ENCODE results near the gene GRK3. TPM values are rescaled to one million over a fixed set of nuclear protein-coding genes. Genes with fewer than 3 reads are reported as not detected.

The GRK3 gene
- total RNA-seq, 1 experiment from 2014 or later = 14.6 TPM

- no peak overlapping the region for H2AFZ ChIP-seq (ENCODE audit: low read depth, low read length, poor library complexity, severe bottlenecking)
- no peak overlapping the region for H3K4me2 ChIP-seq (ENCODE audit: low read length)
- H3K27ac ChIP-seq (ENCODE audit: low read depth, low read length) = no peak overlapping the region
- H3K9me3 ChIP-seq (ENCODE audit: control insufficient read depth in 1 of 2, insufficient read depth in 1 of 2, low read depth in 1 of 2, low read length in 2 of 2) = no peaks in the 10 kb centered on the region
- intact Hi-C loops (cut with micrococcal nuclease) = no loop called here
- DNase-seq (ENCODE audit: low read depth, low spot score) = no peak
- RAD21 ChIA-PET (ENCODE audit: low non-redundant PET in 1 of 2, low total read pairs in 2 of 2, uncharacterized antibody in 2 of 2, unreplicated experiment in 2 of 2) = no interaction called here
- no peak overlapping the region for H3K9ac ChIP-seq (ENCODE audit: low read length)
- no TSS peak for BruUV-seq (replicated peaks)
- H3K4me1 ChIP-seq (ENCODE audit: control insufficient read depth in 1 of 2, insufficient read depth in 2 of 2, low read length in 2 of 2) = no peaks in the 10 kb centered on the region
- H3K79me2 ChIP-seq (ENCODE audit: insufficient read depth, low read length) = 0 out of 2 replicates have a peak, but pooled peaks cover 6% of the 10 kb centered on the region
- POLR2A ChIA-PET = no interaction called here
- no peak overlapping the region for H3K4me3 ChIP-seq (replicated peaks in 1 of 2; ENCODE audit: low read depth in 1 of 2, low read length in 2 of 2)
- no peak for ATAC-seq
- H4K20me1 ChIP-seq (ENCODE audit: insufficient read depth) = no peaks in the 10 kb centered on the region
- no peaks in the 10 kb centered on the region for H3K27me3 ChIP-seq (ENCODE audit: insufficient read depth, low read length)
- TF ChIP-seq POLR2A (IDR thresholded peaks at IDR 0.05; ENCODE audit: borderline replicate concordance, extremely low read depth, insufficient read depth, insufficient read length) (no peak), SRF (IDR thresholded peaks at IDR 0.05; ENCODE audit: low read depth) (no peak), EZH2phosphoT487 (IDR thresholded peaks at IDR 0.05; ENCODE audit: borderline replicate concordance) (no peak), EGR1 (IDR thresholded peaks at IDR 0.05; ENCODE audit: low read depth) (no peak), ZFX (IDR thresholded peaks at IDR 0.05) (no peak), CTCF (IDR thresholded peaks at IDR 0.05 in 2 of 3, conservative IDR thresholded peaks at IDR 0.05 in 1 of 3; ENCODE audit: borderline replicate concordance in 1 of 3, insufficient read depth in 1 of 3, low read depth in 2 of 3, low read length in 2 of 3) (no peak), YY1 (IDR thresholded peaks at IDR 0.05; ENCODE audit: extremely low read depth, insufficient replicate concordance, low read depth, low read length) (no peak), CEBPB (IDR thresholded peaks at IDR 0.05; ENCODE audit: low read depth) (no peak), CBX3 (IDR thresholded peaks at IDR 0.05; ENCODE audit: low read depth) (no peak), RAD21 (IDR thresholded peaks at IDR 0.05; ENCODE audit: low read depth) (no peak), ZNF274 (IDR thresholded peaks at IDR 0.05; ENCODE audit: low read depth, low read length) (no peak), TCF7L2 (IDR thresholded peaks at IDR 0.05; ENCODE audit: borderline replicate concordance, extremely low read depth, insufficient read depth, insufficient read length) (no peak), FOSL1 (IDR thresholded peaks at IDR 0.05; ENCODE audit: low read depth) (no peak), SP1 (IDR thresholded peaks at IDR 0.05; ENCODE audit: low read depth) (no peak), SIN3A (IDR thresholded peaks at IDR 0.05; ENCODE audit: low read depth) (no peak)
- TF ChIP-seq, protein P1, sequence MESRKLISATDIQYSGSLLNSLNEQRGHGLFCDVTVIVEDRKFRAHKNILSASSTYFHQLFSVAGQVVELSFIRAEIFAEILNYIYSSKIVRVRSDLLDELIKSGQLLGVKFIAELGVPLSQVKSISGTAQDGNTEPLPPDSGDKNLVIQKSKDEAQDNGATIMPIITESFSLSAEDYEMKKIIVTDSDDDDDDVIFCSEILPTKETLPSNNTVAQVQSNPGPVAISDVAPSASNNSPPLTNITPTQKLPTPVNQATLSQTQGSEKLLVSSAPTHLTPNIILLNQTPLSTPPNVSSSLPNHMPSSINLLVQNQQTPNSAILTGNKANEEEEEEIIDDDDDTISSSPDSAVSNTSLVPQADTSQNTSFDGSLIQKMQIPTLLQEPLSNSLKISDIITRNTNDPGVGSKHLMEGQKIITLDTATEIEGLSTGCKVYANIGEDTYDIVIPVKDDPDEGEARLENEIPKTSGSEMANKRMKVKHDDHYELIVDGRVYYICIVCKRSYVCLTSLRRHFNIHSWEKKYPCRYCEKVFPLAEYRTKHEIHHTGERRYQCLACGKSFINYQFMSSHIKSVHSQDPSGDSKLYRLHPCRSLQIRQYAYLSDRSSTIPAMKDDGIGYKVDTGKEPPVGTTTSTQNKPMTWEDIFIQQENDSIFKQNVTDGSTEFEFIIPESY (IDR thresholded peaks at IDR 0.05; ENCODE audit: extremely low read depth, insufficient replicate concordance, low read length) = no peak
- TF ChIP-seq, protein P2, sequence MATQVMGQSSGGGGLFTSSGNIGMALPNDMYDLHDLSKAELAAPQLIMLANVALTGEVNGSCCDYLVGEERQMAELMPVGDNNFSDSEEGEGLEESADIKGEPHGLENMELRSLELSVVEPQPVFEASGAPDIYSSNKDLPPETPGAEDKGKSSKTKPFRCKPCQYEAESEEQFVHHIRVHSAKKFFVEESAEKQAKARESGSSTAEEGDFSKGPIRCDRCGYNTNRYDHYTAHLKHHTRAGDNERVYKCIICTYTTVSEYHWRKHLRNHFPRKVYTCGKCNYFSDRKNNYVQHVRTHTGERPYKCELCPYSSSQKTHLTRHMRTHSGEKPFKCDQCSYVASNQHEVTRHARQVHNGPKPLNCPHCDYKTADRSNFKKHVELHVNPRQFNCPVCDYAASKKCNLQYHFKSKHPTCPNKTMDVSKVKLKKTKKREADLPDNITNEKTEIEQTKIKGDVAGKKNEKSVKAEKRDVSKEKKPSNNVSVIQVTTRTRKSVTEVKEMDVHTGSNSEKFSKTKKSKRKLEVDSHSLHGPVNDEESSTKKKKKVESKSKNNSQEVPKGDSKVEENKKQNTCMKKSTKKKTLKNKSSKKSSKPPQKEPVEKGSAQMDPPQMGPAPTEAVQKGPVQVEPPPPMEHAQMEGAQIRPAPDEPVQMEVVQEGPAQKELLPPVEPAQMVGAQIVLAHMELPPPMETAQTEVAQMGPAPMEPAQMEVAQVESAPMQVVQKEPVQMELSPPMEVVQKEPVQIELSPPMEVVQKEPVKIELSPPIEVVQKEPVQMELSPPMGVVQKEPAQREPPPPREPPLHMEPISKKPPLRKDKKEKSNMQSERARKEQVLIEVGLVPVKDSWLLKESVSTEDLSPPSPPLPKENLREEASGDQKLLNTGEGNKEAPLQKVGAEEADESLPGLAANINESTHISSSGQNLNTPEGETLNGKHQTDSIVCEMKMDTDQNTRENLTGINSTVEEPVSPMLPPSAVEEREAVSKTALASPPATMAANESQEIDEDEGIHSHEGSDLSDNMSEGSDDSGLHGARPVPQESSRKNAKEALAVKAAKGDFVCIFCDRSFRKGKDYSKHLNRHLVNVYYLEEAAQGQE (IDR thresholded peaks at IDR 0.05; ENCODE audit: low read depth) = no peak
- CTCF ChIA-PET = no interaction called here
- no peaks in the 10 kb centered on the region for H3K9me2 ChIP-seq (ENCODE audit: insufficient read depth)
- no peaks in the 10 kb centered on the region for H3K36me3 ChIP-seq (ENCODE audit: control insufficient read depth in 1 of 2, insufficient read depth in 2 of 2, low read length in 2 of 2)
Measured at GRCh38 chr22:25572708-25573171, 8.3 kb downstream of the GRK3 start.
